ENCODE data around the gene MAPK10. TPM values are rescaled to one million over a fixed set of nuclear protein-coding genes. Genes with fewer than 3 reads are reported as not detected.

The MAPK10 gene
- total RNA-seq, 8 experiments from 2014 or later = 1.2 to 104 (median 61.8) TPM

- WGBS, 10 experiments = 60 to 100% (median 100%) methylated on average over 1 of the region's 1 CpG; no CpG with 5 or more reads in 6 of the 10 experiments
- ATAC-seq (replicated peaks in 6 of 8) = peak in 1 of 8 experiments; percentile 52
- in situ Hi-C loops (cut with MboI; ENCODE audit: low pct_unique_long_range_greater_than_20kb in 2 of 9, low sequenced_read_pairs in 9 of 9, unreplicated experiment in 9 of 9) = no loop called here
- H3K27ac ChIP-seq = no peak overlapping the region
- no peaks in the 10 kb centered on the region for H3K4me1 ChIP-seq (replicated peaks in 1 of 2)
- no peak overlapping the region for H3K4me3 ChIP-seq
Observed at GRCh38 chr4:86261636-86262035, 98.2 kb downstream of the MAPK10 start.

GRCh38 chr4:86256086-86256485 lies 103.8 kb downstream of the MAPK10 start:
- no peak for ATAC-seq (replicated peaks in 6 of 8)
- in situ Hi-C loops (cut with MboI; ENCODE audit: low pct_unique_long_range_greater_than_20kb in 2 of 9, low sequenced_read_pairs in 9 of 9, unreplicated experiment in 9 of 9) = no loop called here
- H3K27ac ChIP-seq = no peak overlapping the region
- WGBS, 10 experiments = 9 to 91% (median 60%) methylated on average over 1 to 2 of the region's 2 CpGs; no CpG with 5 or more reads in 2 of the 10 experiments
- H3K4me1 ChIP-seq (replicated peaks in 1 of 2) = no peaks in the 10 kb centered on the region
- no peak overlapping the region for H3K4me3 ChIP-seq

GRCh38 chr4:86250619-86251018 lies 109.2 kb downstream of the MAPK10 start:
- WGBS, 10 experiments = 0 to 38% (median 11%) methylated on average over 1 of the region's 1 CpG; no CpG with 5 or more reads in 5 of the 10 experiments
- Histone ChIP-seq H3K4me3 (no peak overlapping the region), H3K4me1 (replicated peaks in 1 of 2) (no peaks in the 10 kb centered on the region), H3K27ac (no peak overlapping the region)
- in situ Hi-C loops (cut with MboI; ENCODE audit: low pct_unique_long_range_greater_than_20kb in 2 of 9, low sequenced_read_pairs in 9 of 9, unreplicated experiment in 9 of 9) = no loop called here
- ATAC-seq (replicated peaks in 6 of 8) = peak in 1 of 8 experiments; percentile 81

GRCh38 chr4:86250006-86250405 lies 109.8 kb downstream of the MAPK10 start:
- no peak for ATAC-seq (replicated peaks in 6 of 8)
- in situ Hi-C loops (cut with MboI; ENCODE audit: low pct_unique_long_range_greater_than_20kb in 2 of 9, low sequenced_read_pairs in 9 of 9, unreplicated experiment in 9 of 9) = no loop called here
- Histone ChIP-seq H3K27ac (no peak overlapping the region), H3K4me3 (no peak overlapping the region), H3K4me1 (replicated peaks in 1 of 2) (no peaks in the 10 kb centered on the region)
- 0 to 100% (median 68%) methylated on average over 1 of the region's 1 CpG; no CpG with 5 or more reads in 2 of the 10 experiments for WGBS, 10 experiments

- in situ Hi-C loops (cut with MboI; ENCODE audit: low pct_unique_long_range_greater_than_20kb in 2 of 9, low sequenced_read_pairs in 9 of 9, unreplicated experiment in 9 of 9) = no loop called here
- Histone ChIP-seq H3K4me1 (replicated peaks in 1 of 2) (no peaks in the 10 kb centered on the region), H3K4me3 (no peak overlapping the region), H3K27ac (no peak overlapping the region)
- no peak for ATAC-seq (replicated peaks in 6 of 8)
- WGBS, 10 experiments = 38 to 100% (median 88%) methylated on average over 1 to 2 of the region's 2 CpGs; no CpG with 5 or more reads in 3 of the 10 experiments
Observed at GRCh38 chr4:86249074-86249473, 110.8 kb downstream of the MAPK10 start.

GRCh38 chr4:86247906-86248305 lies 111.9 kb downstream of the MAPK10 start:
- H3K4me1 ChIP-seq (replicated peaks in 1 of 2) = no peaks in the 10 kb centered on the region
- no peak for ATAC-seq (replicated peaks in 6 of 8)
- in situ Hi-C loops (cut with MboI; ENCODE audit: low pct_unique_long_range_greater_than_20kb in 2 of 9, low sequenced_read_pairs in 9 of 9, unreplicated experiment in 9 of 9) = no loop called here
- H3K4me3 ChIP-seq = no peak overlapping the region
- no peak overlapping the region for H3K27ac ChIP-seq
- WGBS, 10 experiments = 28 to 100% (median 76%) methylated on average over 1 to 3 of the region's 3 CpGs

GRCh38 chr4:86247320-86247719 lies 112.5 kb downstream of the MAPK10 start:
- WGBS, 10 experiments = 0 to 80% (median 50%) methylated on average over 1 of the region's 1 CpG; no CpG with 5 or more reads in 3 of the 10 experiments
- Histone ChIP-seq H3K4me3 (no peak overlapping the region), H3K4me1 (replicated peaks in 1 of 2) (no peaks in the 10 kb centered on the region), H3K27ac (no peak overlapping the region)
- peak in 2 of 8 experiments; percentile 29 to 61 for ATAC-seq (replicated peaks in 6 of 8)
- in situ Hi-C loops (cut with MboI; ENCODE audit: low pct_unique_long_range_greater_than_20kb in 2 of 9, low sequenced_read_pairs in 9 of 9, unreplicated experiment in 9 of 9) = no loop called here

- in situ Hi-C loops (cut with MboI; ENCODE audit: low pct_unique_long_range_greater_than_20kb in 2 of 9, low sequenced_read_pairs in 9 of 9, unreplicated experiment in 9 of 9) = no loop called here
- Histone ChIP-seq H3K4me3 (no peak overlapping the region), H3K27ac (no peak overlapping the region), H3K4me1 (replicated peaks in 1 of 2) (no peaks in the 10 kb centered on the region)
- ATAC-seq (replicated peaks in 6 of 8) = no peak
- 0 to 100% (median 78%) methylated on average over 1 to 2 of the region's 3 CpGs; no CpG with 5 or more reads in 4 of the 10 experiments for WGBS, 10 experiments
Observed at GRCh38 chr4:86243750-86244149, 116.1 kb downstream of the MAPK10 start.

GRCh38 chr4:86242677-86243076 lies 117.2 kb downstream of the MAPK10 start:
- H3K27ac ChIP-seq = no peak overlapping the region
- in situ Hi-C loops (cut with MboI; ENCODE audit: low pct_unique_long_range_greater_than_20kb in 2 of 9, low sequenced_read_pairs in 9 of 9, unreplicated experiment in 9 of 9) = no loop called here
- no peak overlapping the region for H3K4me3 ChIP-seq
- ATAC-seq (replicated peaks in 6 of 8) = no peak
- no peaks in the 10 kb centered on the region for H3K4me1 ChIP-seq (replicated peaks in 1 of 2)
- 68 to 100% (median 80%) methylated on average over 1 to 5 of the region's 14 CpGs; no CpG with 5 or more reads in 3 of the 10 experiments for WGBS, 10 experiments

- no peak overlapping the region for H3K27ac ChIP-seq
- in situ Hi-C loops (cut with MboI; ENCODE audit: low pct_unique_long_range_greater_than_20kb in 2 of 9, low sequenced_read_pairs in 9 of 9, unreplicated experiment in 9 of 9) = no loop called here
- ATAC-seq (replicated peaks in 6 of 8) = no peak
- H3K4me3 ChIP-seq = no peak overlapping the region
- peaks cover 0 to 4% of the 10 kb centered on the region in 2 donors for H3K4me1 ChIP-seq (replicated peaks in 1 of 2)
- 21 to 100% (median 84%) methylated on average over 1 to 5 of the region's 5 CpGs; no CpG with 5 or more reads in 1 of the 10 experiments for WGBS, 10 experiments
Observed at GRCh38 chr4:86235549-86235948, 124.3 kb downstream of the MAPK10 start.

GRCh38 chr4:86233681-86234080 lies 126.2 kb downstream of the MAPK10 start:
- Histone ChIP-seq H3K4me1 (replicated peaks in 1 of 2) (peaks cover 0 to 4% of the 10 kb centered on the region in 2 donors), H3K4me3 (no peak overlapping the region), H3K27ac (no peak overlapping the region)
- ATAC-seq (replicated peaks in 6 of 8) = no peak
- in situ Hi-C loops (cut with MboI; ENCODE audit: low pct_unique_long_range_greater_than_20kb in 2 of 9, low sequenced_read_pairs in 9 of 9, unreplicated experiment in 9 of 9) = no loop called here
- 100% methylated on average over 1 of the region's 1 CpG; no CpG with 5 or more reads in 8 of the 10 experiments for WGBS, 10 experiments

- in situ Hi-C loops (cut with MboI; ENCODE audit: low pct_unique_long_range_greater_than_20kb in 2 of 9, low sequenced_read_pairs in 9 of 9, unreplicated experiment in 9 of 9) = no loop called here
- Histone ChIP-seq H3K4me3 (no peak overlapping the region), H3K4me1 (replicated peaks in 1 of 2) (peaks cover 0 to 4% of the 10 kb centered on the region in 2 donors), H3K27ac (no peak overlapping the region)
- ATAC-seq (replicated peaks in 6 of 8) = no peak
- 25 to 100% (median 69%) methylated on average over 1 to 3 of the region's 3 CpGs for WGBS, 10 experiments
Observed at GRCh38 chr4:86233090-86233489, 126.8 kb downstream of the MAPK10 start.

- WGBS, 10 experiments = 0 to 83% (median 50%) methylated on average over 1 to 2 of the region's 3 CpGs; no CpG with 5 or more reads in 3 of the 10 experiments
- ATAC-seq (replicated peaks in 6 of 8) = peak in 3 of 8 experiments; percentile 63 to 75 (median 69)
Observed at GRCh38 chr4:86223472-86223871, 136.4 kb downstream of the MAPK10 start.

GRCh38 chr4:86221002-86221401 lies 138.9 kb downstream of the MAPK10 start:
- H3K4me1 ChIP-seq (replicated peaks in 1 of 2) = peaks cover 13 to 18% of the 10 kb centered on the region in 2 donors
- WGBS, 10 experiments = 0 to 74% (median 29%) methylated on average over 1 to 4 of the region's 4 CpGs
- in situ Hi-C loops (cut with MboI; ENCODE audit: low pct_unique_long_range_greater_than_20kb in 2 of 9, low sequenced_read_pairs in 9 of 9, unreplicated experiment in 9 of 9) = no loop called here
- peak in 5 of 8 experiments; percentile 12 to 77 (median 62) for ATAC-seq (replicated peaks in 6 of 8)
- H3K27ac ChIP-seq = no peak overlapping the region
- H3K4me3 ChIP-seq = no peak overlapping the region

More at GRCh38 chr4:86223472-86223871, 136.4 kb downstream of the MAPK10 start:
- in situ Hi-C loops (cut with MboI; ENCODE audit: low pct_unique_long_range_greater_than_20kb in 2 of 9, low sequenced_read_pairs in 9 of 9, unreplicated experiment in 9 of 9) = no loop called here
- Histone ChIP-seq H3K27ac (no peak overlapping the region), H3K4me1 (replicated peaks in 1 of 2) (peaks cover 13 to 18% of the 10 kb centered on the region in 2 donors), H3K4me3 (no peak overlapping the region)
